H1 (cell line): Measurements from ENCODE around the gene FRMPD4. TPM values are rescaled to one million over a fixed set of nuclear protein-coding genes. Genes with fewer than 3 reads are reported as not detected.

ENCODE experiments used
- CTCF ChIA-PET: fragments of 300-600 bp; sonication (Branson Sonifier 250); formaldehyde crosslinking; loops from one replicate; lab custom pipeline; 2021; ENCODE audit not compliant: partially characterized antibody; lab: Charles Lee
- POLR2A ChIA-PET: fragments of 300-600 bp; sonication (Branson Sonifier 250); formaldehyde crosslinking; loops from one replicate; lab custom pipeline; 2021; ENCODE audit warnings: inconsistent platforms; ENCODE audit not compliant: partially characterized antibody; lab: Charles Lee
- DNase-seq, 2 experiments: peaks; one replicate each; pipeline versions ENCODE4 v3.0.0 to v3.0.0-alpha.2; 2010 to 2022; ENCODE audit warnings: low spot score in 2 of 2, low read depth in 1 of 2, mixed read lengths in 1 of 2
- FAIRE-seq: peaks from 2 replicates; lab custom pipeline; 2011; peaks lifted over from hg19 to GRCh38; lab: Jason Lieb, UNC
- H2AFZ ChIP-seq: 2 replicates; pipeline ENCODE4 v1.8.1; 2012; ENCODE audit warnings: low read length, inconsistent platforms
- H2AK5ac ChIP-seq: 2 replicates; pipeline ENCODE4 v1.6.1; 2013; ENCODE audit warnings: low read depth, low read length
- H2BK120ac ChIP-seq: replicated peaks from 2 replicates; pipeline ENCODE3; 2013; ENCODE audit warnings: low read depth, low read length, inconsistent platforms
- H2BK12ac ChIP-seq: 2 replicates; pipeline ENCODE4 v1.6.1; 2013; ENCODE audit warnings: low read depth, low read length
- H2BK15ac ChIP-seq: 2 replicates; pipeline ENCODE4 v1.6.1; 2013; ENCODE audit warnings: low read length
- H2BK20ac ChIP-seq: 2 replicates; pipeline ENCODE4 v1.6.1; 2013; ENCODE audit warnings: low read length
- H2BK5ac ChIP-seq: 2 replicates; pipeline ENCODE4 v1.6.1; 2013; ENCODE audit warnings: low read depth, low read length
- H3K14ac ChIP-seq: 2 replicates; pipeline ENCODE4 v1.6.1; 2013; ENCODE audit warnings: inconsistent platforms; ENCODE audit not compliant: insufficient read length
- H3K18ac ChIP-seq: 2 replicates; pipeline ENCODE4 v1.6.1; 2013; ENCODE audit warnings: low read length; ENCODE audit errors: extremely low read depth
- H3K23ac ChIP-seq: 2 replicates; pipeline ENCODE4 v1.6.1; 2013; ENCODE audit warnings: inconsistent platforms; ENCODE audit not compliant: insufficient read length
- H3K23me2 ChIP-seq: 2 replicates; pipeline ENCODE4 v1.6.1; 2013; ENCODE audit warnings: low read depth, low read length
- H3K27ac ChIP-seq: 2 replicates; pipeline ENCODE4 v1.6.1; 2011; ENCODE audit warnings: low read depth, low read length, inconsistent platforms
- H3K27me3 ChIP-seq, 4 experiments: replicated peaks in 1 of 4; 1 replicate in 1 of 4; 2 replicates in 3 of 4; pipeline versions ENCODE4 v1.6.1 to v1.8.1; 2011 to 2013; ENCODE audit warnings: low read length in 3 of 4, mild to moderate bottlenecking in 3 of 4, inconsistent platforms in 2 of 4, mixed read lengths in 2 of 4, moderate library complexity in 1 of 4; ENCODE audit not compliant: control insufficient read depth in 3 of 4, insufficient read depth in 3 of 4; ENCODE audit errors: extremely low read depth in 1 of 4
- H3K36me3 ChIP-seq, 4 experiments: 2 replicates each; pipeline versions ENCODE4 v1.6.1 to v1.8.1; 2011 to 2013; ENCODE audit warnings: mild to moderate bottlenecking in 4 of 4, low read length in 3 of 4, moderate library complexity in 2 of 4, control low read depth in 1 of 4, inconsistent platforms in 1 of 4; ENCODE audit not compliant: insufficient read depth in 4 of 4, control insufficient read depth in 2 of 4
- H3K4ac ChIP-seq: replicated peaks from 2 replicates; pipeline ENCODE3; 2013; ENCODE audit warnings: low read length, low read depth, mixed read lengths, inconsistent platforms; ENCODE audit not compliant: insufficient read length
- H3K4me1 ChIP-seq, 4 experiments: replicated peaks in 1 of 4; 1 replicate in 1 of 4; 2 replicates in 3 of 4; pipeline versions ENCODE4 v1.6.1 to v1.8.1; 2011 to 2013; ENCODE audit warnings: low read length in 3 of 4, inconsistent platforms in 2 of 4, mixed read lengths in 1 of 4; ENCODE audit not compliant: insufficient read depth in 4 of 4, control insufficient read depth in 3 of 4
- H3K4me2 ChIP-seq, 2 experiments: 2 replicates each; pipeline versions ENCODE4 v1.6.1 to v1.8.1; 2011 to 2013; ENCODE audit warnings: low read depth in 2 of 2, low read length in 2 of 2, control low read depth in 1 of 2, inconsistent platforms in 1 of 2, mild to moderate bottlenecking in 1 of 2; ENCODE audit not compliant: insufficient read depth in 1 of 2
- H3K4me3 ChIP-seq, 4 experiments: fragments of 200-600, 300-600 bp in 1 of 4; sonication (generic), shearing (Covaris generic), sonication (Bioruptor Twin) in 1 of 4; 2 replicates each; pipeline versions ENCODE4 v1.5.1 to v1.8.1; 2011 to 2016; ENCODE audit warnings: low read length in 4 of 4, low read depth in 3 of 4, control low read depth in 2 of 4, inconsistent platforms in 2 of 4, mild to moderate bottlenecking in 2 of 4, mixed read lengths in 1 of 4, moderate library complexity in 1 of 4; ENCODE audit not compliant: insufficient read depth in 2 of 4; ENCODE audit errors: extremely low read depth in 1 of 4
- H3K56ac ChIP-seq: replicated peaks from 2 replicates; pipeline ENCODE3; 2013; ENCODE audit warnings: low read depth, mild to moderate bottlenecking, mixed read lengths, low read length, inconsistent platforms; ENCODE audit not compliant: insufficient read length
- H3K79me1 ChIP-seq: 2 replicates; pipeline ENCODE4 v1.6.1; 2013; ENCODE audit warnings: low read depth, low read length, control low read depth
- H3K79me2 ChIP-seq, 2 experiments: 2 replicates each; pipeline versions ENCODE4 v1.6.1 to v1.8.1; 2012 to 2013; ENCODE audit warnings: low read length in 2 of 2, mild to moderate bottlenecking in 2 of 2, inconsistent platforms in 1 of 2; ENCODE audit not compliant: insufficient read depth in 2 of 2, control insufficient read depth in 1 of 2
- H3K9ac ChIP-seq, 4 experiments: replicated peaks in 1 of 4; 1 replicate in 1 of 4; 2 replicates in 3 of 4; pipeline versions ENCODE4 v1.6.1 to v1.8.1; 2011 to 2013; ENCODE audit warnings: low read depth in 3 of 4, low read length in 3 of 4, control low read depth in 2 of 4, mild to moderate bottlenecking in 2 of 4, moderate library complexity in 2 of 4, inconsistent platforms in 1 of 4; ENCODE audit errors: extremely low read depth in 1 of 4
- H3K9me3 ChIP-seq, 2 experiments: 2 replicates each; pipeline versions ENCODE4 v1.6.1 to v1.8.1; 2012 to 2013; ENCODE audit warnings: mild to moderate bottlenecking in 2 of 2, moderate library complexity in 2 of 2, control low read depth in 1 of 2, inconsistent platforms in 1 of 2, low read depth in 1 of 2, low read length in 1 of 2, mixed read lengths in 1 of 2; ENCODE audit not compliant: insufficient read depth in 2 of 2
- H4K20me1 ChIP-seq, 2 experiments: replicated peaks in 1 of 2; 2 replicates each; pipeline versions ENCODE3 to v1.8.1; 2011 to 2013; ENCODE audit warnings: inconsistent platforms in 2 of 2, low read length in 2 of 2, mild to moderate bottlenecking in 1 of 2; ENCODE audit not compliant: insufficient read depth in 2 of 2, control insufficient read depth in 1 of 2
- H4K5ac ChIP-seq: 2 replicates; pipeline ENCODE4 v1.6.1; 2013; ENCODE audit warnings: low read length, low read depth, mixed read lengths, inconsistent platforms; ENCODE audit not compliant: insufficient read length
- H4K8ac ChIP-seq: 2 replicates; pipeline ENCODE4 v1.8.0; 2013; ENCODE audit warnings: mild to moderate bottlenecking, moderate library complexity, low read length, inconsistent platforms; ENCODE audit not compliant: insufficient read depth; ENCODE audit errors: extremely low read depth
- H4K91ac ChIP-seq: replicated peaks from 2 replicates; pipeline ENCODE3; 2013; ENCODE audit warnings: low read length, mixed read lengths, inconsistent platforms; ENCODE audit not compliant: insufficient read length
- CBX5 ChIP-seq: fragments of 300-800, 300-1000 bp; sonication (generic); IDR thresholded peaks from 2 replicates; pipeline ENCODE4 v1.7.1; 2016; ENCODE audit warnings: antibody characterized with exemption, low read length, low read depth
- CREB1 ChIP-seq: IDR thresholded peaks from 2 replicates; pipeline ENCODE4 v1.6.1; 2012; ENCODE audit warnings: inconsistent platforms
- CTBP2 ChIP-seq: IDR thresholded peaks from 2 replicates; pipeline ENCODE4 v1.7.0; 2011; ENCODE audit warnings: borderline replicate concordance, mild to moderate bottlenecking, moderate library complexity, mixed read lengths, low read length; ENCODE audit not compliant: insufficient read depth, insufficient read length
- KDM5A ChIP-seq: fragments of 200-600 bp; IDR thresholded peaks from 2 replicates; pipeline ENCODE4 v1.7.1; 2012; ENCODE audit warnings: mild to moderate bottlenecking, low read length, inconsistent platforms, mixed read lengths
- NANOG ChIP-seq: IDR thresholded peaks from 2 replicates; pipeline ENCODE4 v1.6.1; 2011; ENCODE audit warnings: low read length, low read depth, mild to moderate bottlenecking, inconsistent platforms; ENCODE audit not compliant: insufficient read depth, poor library complexity, severe bottlenecking
- PHF8 ChIP-seq: fragments of 200-600 bp; sonication (generic); conservative IDR thresholded peaks from 2 replicates; pipeline ENCODE4 v1.7.1; 2012; ENCODE audit warnings: low read depth, mild to moderate bottlenecking, inconsistent platforms, low read length, moderate library complexity
- POU5F1 ChIP-seq: IDR thresholded peaks from 2 replicates; pipeline ENCODE4 v1.6.1; 2011; ENCODE audit warnings: low read depth, mild to moderate bottlenecking, low read length, moderate library complexity
- RNF2 ChIP-seq: fragments of 200-900, 300-1000 bp; sonication (generic); IDR thresholded peaks from 2 replicates; pipeline ENCODE4 v1.7.1; 2016; ENCODE audit warnings: borderline replicate concordance, low read depth, mild to moderate bottlenecking, antibody characterized with exemption, low read length; ENCODE audit not compliant: poor library complexity, severe bottlenecking; ENCODE audit errors: missing control alignments
- SP1 ChIP-seq: IDR thresholded peaks from 2 replicates; pipeline ENCODE4 v1.6.1; 2011; ENCODE audit warnings: low read depth, low read length
- SUZ12 ChIP-seq: fragments of 200-600 bp; sonication (generic); IDR thresholded peaks from 2 replicates; pipeline ENCODE4 v1.6.1; 2012; ENCODE audit warnings: mild to moderate bottlenecking, inconsistent platforms, low read length, moderate library complexity, mixed read lengths
- whole genome bisulfite sequencing, 2 experiments: shearing (Covaris generic) in 1 of 2; methylation state at CpG; one replicate each; pipeline versions ENCODE4 v1.1.6 to v1.1.7; 2013 to 2015; ENCODE audit warnings: low lambda C conversion rate in 2 of 2, mixed read lengths in 2 of 2, inconsistent platforms in 1 of 2, low coverage in 1 of 2, missing lambda C conversion rate in 1 of 2; ENCODE audit not compliant: insufficient replicate concordance in 2 of 2, insufficient coverage in 1 of 2, insufficient read length in 1 of 2; ENCODE audit errors: extremely low coverage in 1 of 2, missing lambda C conversion rate in 1 of 2; 5-methylcytosine and 5-hydroxymethylcytosine counted together
- polyA plus RNA-seq, 7 experiments: library from polyadenylated mRNA; depleted of rRNA in 3 of 7; stranded (reverse) in 5 of 7; unstranded in 2 of 7; fragments of >200 nt in 5 of 7; fragments of 200-250 nt in 2 of 7; gene quantifications; 1 replicate in 5 of 7; 2 replicates in 1 of 7; 4 replicates in 1 of 7; pipeline versions ENCODE4 v1.2.1 to v1.2.3, GENCODE V29; 2011 to 2013; ENCODE audit warnings: missing spikeins in 2 of 7, mixed read lengths in 2 of 7
- total RNA-seq: library from RNA; stranded (reverse); fragmentation: NEBNext Ultra II Directional; extraction: Animal tissue kit (Norgen Biotek cat#: 25700); gene quantifications from 2 replicates; pipeline ENCODE4 v1.2.1, GENCODE V29; 2021
- TF ChIP-seq, protein P1 (sequence below): IDR thresholded peaks from 2 replicates; pipeline ENCODE4 v1.6.1; 2012; ENCODE audit warnings: inconsistent platforms

Gene FRMPD4
- total and polyA plus RNA-seq, 2 of the 8 experiments (the other 6 are each of a cell fraction or from before 2014, with no cell fraction given), result 0.02 to 0.37 TPM

DNA sequence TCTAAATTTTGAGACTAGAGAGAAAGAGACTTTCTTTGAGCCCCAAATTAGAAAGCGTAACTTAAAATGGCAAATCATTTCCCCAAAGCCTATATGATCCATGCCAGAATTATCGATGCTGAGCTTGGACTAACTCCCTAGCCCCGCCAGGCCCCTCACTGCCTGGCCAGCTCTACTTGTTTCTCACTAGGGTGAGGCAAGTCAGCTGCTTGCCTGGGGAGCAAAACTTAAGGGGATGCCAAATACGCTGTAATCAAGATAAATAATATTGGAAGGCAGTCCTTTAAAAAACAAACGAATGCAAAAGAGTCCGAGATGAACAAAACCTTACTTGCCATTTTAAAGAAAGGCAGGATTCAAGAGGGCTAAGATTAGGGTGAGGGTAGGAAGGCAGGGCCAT lies 236.0 kb downstream of the FRMPD4 start:
- Histone ChIP-seq H4K8ac (no peak overlapping the region), H3K79me2 (no peaks in the 10 kb centered on the region), H3K9me3 (no peaks in the 10 kb centered on the region), H3K27me3 (no peaks in the 10 kb centered on the region), H2BK20ac (no peak overlapping the region), H2BK5ac (no peak overlapping the region), H3K36me3 (no peaks in the 10 kb centered on the region), H3K23me2 (no peaks in the 10 kb centered on the region), H3K4ac (no peak overlapping the region), H2BK15ac (no peak overlapping the region), H3K23ac (no peak overlapping the region), H2BK12ac (no peak overlapping the region), H4K20me1 (no peaks in the 10 kb centered on the region), H3K18ac (no peak overlapping the region), H3K4me1 (no peaks in the 10 kb centered on the region), H3K56ac (no peak overlapping the region), H2AK5ac (no peak overlapping the region), H2BK120ac (no peak overlapping the region), H3K14ac (no peak overlapping the region), H4K5ac (no peak overlapping the region), H2AFZ (no peak overlapping the region), H3K27ac (no peak overlapping the region), H3K79me1 (no peaks in the 10 kb centered on the region), H4K91ac (no peak overlapping the region), H3K4me3 (no peak overlapping the region), H3K9ac (no peak overlapping the region), H3K4me2 (no peak overlapping the region)
- no peak for DNase-seq
- FAIRE-seq, result no peak
- POLR2A ChIA-PET, result no interaction called here
- CTCF ChIA-PET, result interaction anchor here (0.9 kb wide), 1 partner anchor 10 kb away, joined by 3 read pairs; no protein-coding TSS in a partner anchor
- 95% methylated on average over 5 of the region's 6 CpGs; no CpG with 5 or more reads in 1 of the 2 experiments for WGBS, 2 experiments
- TF ChIP-seq RNF2 (no peak), SP1 (no peak), POU5F1 (no peak), CBX5 (no peak), CTBP2 (no peak), SUZ12 (no peak), CREB1 (no peak), KDM5A (no peak), NANOG (no peak), PHF8 (no peak)
- TF ChIP-seq, protein P1, sequence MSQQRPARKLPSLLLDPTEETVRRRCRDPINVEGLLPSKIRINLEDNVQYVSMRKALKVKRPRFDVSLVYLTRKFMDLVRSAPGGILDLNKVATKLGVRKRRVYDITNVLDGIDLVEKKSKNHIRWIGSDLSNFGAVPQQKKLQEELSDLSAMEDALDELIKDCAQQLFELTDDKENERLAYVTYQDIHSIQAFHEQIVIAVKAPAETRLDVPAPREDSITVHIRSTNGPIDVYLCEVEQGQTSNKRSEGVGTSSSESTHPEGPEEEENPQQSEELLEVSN, result no peak
